Activated T-helper 17 cell treated with anti-CD3 and anti-CD28 coated beads, Interleukin-2, amount 50 U/mL, for 72 hours (primary cell): Measurements from ENCODE around the gene PIK3R2. TPM values are rescaled to one million over a fixed set of nuclear protein-coding genes. Genes with fewer than 3 reads are reported as not detected.
A peak's percentile ranks its signal among the peaks of the same experiment; 100 is the strongest.

Experiments used
- ATAC-seq: fragments of 150-1000 bp; cut with Tn5 transposase; replicated peaks from 2 replicates; pipeline ENCODE4 v1.10.0; 2021; ENCODE audit warnings: mild to moderate bottlenecking, moderate library complexity
- H3K27ac Mint-ChIP-seq: one replicate; pipeline ENCODE4 v1.8.0; 2022; ENCODE audit warnings: mixed read lengths
- H3K27me3 Mint-ChIP-seq: one replicate; pipeline ENCODE4 v1.8.0; 2022; ENCODE audit warnings: mixed read lengths
- H3K36me3 Mint-ChIP-seq: one replicate; pipeline ENCODE4 v1.8.0; 2022; ENCODE audit warnings: low read depth, mild to moderate bottlenecking, mixed read lengths
- H3K4me1 Mint-ChIP-seq: one replicate; pipeline ENCODE4 v1.8.0; 2022; ENCODE audit warnings: mixed read lengths
- H3K4me3 Mint-ChIP-seq: one replicate; pipeline ENCODE4 v1.8.0; 2022; ENCODE audit warnings: mild to moderate bottlenecking, mixed read lengths
- H3K9me3 Mint-ChIP-seq: one replicate; pipeline ENCODE4 v1.8.0; 2022; ENCODE audit warnings: mixed read lengths
- total RNA-seq, 2 donors: library from RNA; stranded (reverse); gene quantifications; one replicate each; pipeline ENCODE4 v1.2.3, GENCODE V29; 2022

The PIK3R2 gene
- total RNA-seq, 2 donors from 2014 or later, result 13.0 to 21.8 TPM

GRCh38 chr19:18192673-18193387 lies 39.9 kb downstream of the PIK3R2 start, which contains the start of gene MPV17L2:
Gene MPV17L2, plus strand, starts transcription at chr19:18193218. Its CDS starts 64 bp downstream, at chr19:18193282.
- H3K27ac Mint-ChIP-seq, result peak within 1 kb of the TSS; percentile 80
- H3K9me3 Mint-ChIP-seq, result no peaks in the 10 kb centered on the region
- peaks cover 12% of the 10 kb centered on the region for H3K36me3 Mint-ChIP-seq
- H3K4me3 Mint-ChIP-seq, result peak within 1 kb of the TSS; percentile 86
- peak; percentile 95 for ATAC-seq
- H3K27me3 Mint-ChIP-seq, result no peaks in the 10 kb centered on the region
- H3K4me1 Mint-ChIP-seq, result peaks cover 8% of the 10 kb centered on the region

GRCh38 chr19:18193388-18194180 lies 40.6 kb downstream of the PIK3R2 start:
- Mint-ChIP-seq H3K27me3 (no peaks in the 10 kb centered on the region), H3K4me1 (peaks cover 8% of the 10 kb centered on the region), H3K4me3 (peak overlapping the region; percentile 86), H3K9me3 (no peaks in the 10 kb centered on the region), H3K27ac (peak overlapping the region; percentile 80), H3K36me3 (peaks cover 20% of the 10 kb centered on the region)
- no peak for ATAC-seq

- Mint-ChIP-seq H3K4me1 (peaks cover 8% of the 10 kb centered on the region), H3K27me3 (no peaks in the 10 kb centered on the region), H3K27ac (peak overlapping the region; percentile 28), H3K4me3 (peak overlapping the region; percentile 86), H3K36me3 (peaks cover 25% of the 10 kb centered on the region), H3K9me3 (no peaks in the 10 kb centered on the region)
- ATAC-seq, result no peak
Measured at GRCh38 chr19:18194181-18194530, 41.2 kb downstream of the PIK3R2 start.

GRCh38 chr19:18194554-18195238 lies 41.7 kb downstream of the PIK3R2 start:
- Mint-ChIP-seq H3K27ac (no peak overlapping the region), H3K36me3 (peaks cover 31% of the 10 kb centered on the region), H3K27me3 (no peaks in the 10 kb centered on the region), H3K9me3 (no peaks in the 10 kb centered on the region), H3K4me3 (peak overlapping the region; percentile 86), H3K4me1 (peaks cover 8% of the 10 kb centered on the region)
- ATAC-seq, result no peak

GRCh38 chr19:18196511-18196845 lies 43.5 kb downstream of the PIK3R2 start:
- Mint-ChIP-seq H3K4me1 (peaks cover 8% of the 10 kb centered on the region), H3K9me3 (no peaks in the 10 kb centered on the region), H3K27me3 (no peaks in the 10 kb centered on the region), H3K27ac (no peak overlapping the region), H3K4me3 (no peak overlapping the region), H3K36me3 (peaks cover 42% of the 10 kb centered on the region)
- ATAC-seq, result no peak

- Mint-ChIP-seq H3K4me3 (no peak overlapping the region), H3K27ac (no peak overlapping the region), H3K36me3 (peaks cover 50% of the 10 kb centered on the region), H3K27me3 (no peaks in the 10 kb centered on the region), H3K4me1 (peaks cover 8% of the 10 kb centered on the region), H3K9me3 (no peaks in the 10 kb centered on the region)
- ATAC-seq, result no peak
Measured at GRCh38 chr19:18197306-18197705, 44.3 kb downstream of the PIK3R2 start.

- no peak for ATAC-seq
- no peaks in the 10 kb centered on the region for H3K27me3 Mint-ChIP-seq
- H3K36me3 Mint-ChIP-seq, result peaks cover 51% of the 10 kb centered on the region
- H3K9me3 Mint-ChIP-seq, result no peaks in the 10 kb centered on the region
- H3K27ac Mint-ChIP-seq, result no peak overlapping the region
- peaks cover 8% of the 10 kb centered on the region for H3K4me1 Mint-ChIP-seq
- H3K4me3 Mint-ChIP-seq, result no peak overlapping the region
Measured at GRCh38 chr19:18197941-18198340, 45.0 kb downstream of the PIK3R2 start.

- no peak for ATAC-seq
- Mint-ChIP-seq H3K27ac (no peak overlapping the region), H3K36me3 (peaks cover 49% of the 10 kb centered on the region), H3K4me1 (peaks cover 8% of the 10 kb centered on the region), H3K27me3 (no peaks in the 10 kb centered on the region), H3K4me3 (no peak overlapping the region), H3K9me3 (no peaks in the 10 kb centered on the region)
Measured at GRCh38 chr19:18198374-18198773, 45.4 kb downstream of the PIK3R2 start.

GRCh38 chr19:18202397-18202777 lies 49.4 kb downstream of the PIK3R2 start:
- peaks cover 53% of the 10 kb centered on the region for H3K36me3 Mint-ChIP-seq
- no peak for ATAC-seq
- no peaks in the 10 kb centered on the region for H3K4me1 Mint-ChIP-seq
- no peaks in the 10 kb centered on the region for H3K27me3 Mint-ChIP-seq
- H3K27ac Mint-ChIP-seq, result no peak overlapping the region
- peak overlapping the region; percentile 94 for H3K4me3 Mint-ChIP-seq
- H3K9me3 Mint-ChIP-seq, result no peaks in the 10 kb centered on the region

GRCh38 chr19:18202778-18203407 lies 49.9 kb downstream of the PIK3R2 start:
- Mint-ChIP-seq H3K27me3 (no peaks in the 10 kb centered on the region), H3K9me3 (no peaks in the 10 kb centered on the region), H3K27ac (no peak overlapping the region), H3K36me3 (peaks cover 52% of the 10 kb centered on the region), H3K4me3 (peak overlapping the region; percentile 94), H3K4me1 (no peaks in the 10 kb centered on the region)
- ATAC-seq, result no peak

- Mint-ChIP-seq H3K27ac (no peak overlapping the region), H3K4me1 (no peaks in the 10 kb centered on the region), H3K9me3 (no peaks in the 10 kb centered on the region), H3K36me3 (peaks cover 46% of the 10 kb centered on the region), H3K27me3 (peaks cover 1% of the 10 kb centered on the region), H3K4me3 (peak overlapping the region; percentile 94)
- ATAC-seq, result peak; percentile 3
Measured at GRCh38 chr19:18203408-18203862, 50.5 kb downstream of the PIK3R2 start.

GRCh38 chr19:18203863-18204393 lies 51.0 kb downstream of the PIK3R2 start, which contains the start of gene RAB3A:
Gene RAB3A, minus strand, starts transcription at chr19:18204042. Its CDS starts 1,302 bp downstream, at chr19:18202740.
- peak within 1 kb of the TSS; percentile 94 for H3K4me3 Mint-ChIP-seq

GRCh38 chr19:18204394-18205199 lies 51.6 kb downstream of the PIK3R2 start:
- peak; percentile 17 for ATAC-seq
- H3K4me1 Mint-ChIP-seq, result no peaks in the 10 kb centered on the region
- H3K27ac Mint-ChIP-seq, result peak overlapping the region; percentile 97
- H3K9me3 Mint-ChIP-seq, result no peaks in the 10 kb centered on the region
- H3K36me3 Mint-ChIP-seq, result peaks cover 35% of the 10 kb centered on the region
- peak overlapping the region; percentile 94 for H3K4me3 Mint-ChIP-seq
- peaks cover 5% of the 10 kb centered on the region for H3K27me3 Mint-ChIP-seq

More at GRCh38 chr19:18203863-18204393, 51.0 kb downstream of the PIK3R2 start, which contains the start of gene RAB3A:
- Mint-ChIP-seq H3K36me3 (peaks cover 41% of the 10 kb centered on the region), H3K27ac (peak within 1 kb of the TSS; percentile 97), H3K4me1 (no peaks in the 10 kb centered on the region), H3K9me3 (no peaks in the 10 kb centered on the region), H3K27me3 (peaks cover 5% of the 10 kb centered on the region)
- ATAC-seq, result peak; percentile 92
